HFF-Myc (cell line): ENCODE measurements around the gene SOS2.
"Not testable (repeated sequence)": the region's sequence is repeated elsewhere in the genome, so short reads cannot be mapped to it uniquely, and the experiment has no call there.

Experiments used
- DNase-seq: peaks from one replicate; pipeline ENCODE4 v3.0.0-alpha.2; 2011; ENCODE audit warnings: low read depth; ENCODE audit errors: extremely low read depth
- H3K4me3 ChIP-seq: replicated peaks from 2 replicates; pipeline ENCODE4 v1.5.1; 2011; ENCODE audit warnings: low read depth, mild to moderate bottlenecking, control low read depth, low read length
- TF ChIP-seq, protein P1 (sequence below): IDR thresholded peaks from 2 replicates; pipeline ENCODE4 v1.5.1; 2012; ENCODE audit warnings: mild to moderate bottlenecking, low read depth, low read length, control low read depth; ENCODE audit errors: missing control alignments

Gene SOS2

DNA sequence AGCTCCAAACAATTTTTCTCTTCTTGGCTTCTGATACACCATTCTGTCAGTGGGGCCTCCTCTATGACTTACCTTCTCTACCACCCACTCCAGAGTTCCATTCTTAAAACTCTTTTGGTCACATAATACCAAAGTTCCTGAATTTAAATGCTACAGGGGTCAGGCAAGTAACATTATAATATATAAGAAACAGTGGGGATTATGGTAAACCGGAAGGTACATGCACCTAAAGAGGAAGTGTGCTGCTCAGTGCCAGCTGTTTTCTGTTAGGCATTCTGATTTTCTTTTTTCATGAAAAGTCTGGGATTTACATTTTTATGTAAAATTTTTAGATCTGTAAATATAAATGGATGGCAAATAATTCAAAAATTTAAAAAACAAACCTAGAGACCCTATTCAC is 39.9 kb downstream of the SOS2 start:
- H3K4me3 ChIP-seq, result no peak overlapping the region
- TF ChIP-seq, protein P1, sequence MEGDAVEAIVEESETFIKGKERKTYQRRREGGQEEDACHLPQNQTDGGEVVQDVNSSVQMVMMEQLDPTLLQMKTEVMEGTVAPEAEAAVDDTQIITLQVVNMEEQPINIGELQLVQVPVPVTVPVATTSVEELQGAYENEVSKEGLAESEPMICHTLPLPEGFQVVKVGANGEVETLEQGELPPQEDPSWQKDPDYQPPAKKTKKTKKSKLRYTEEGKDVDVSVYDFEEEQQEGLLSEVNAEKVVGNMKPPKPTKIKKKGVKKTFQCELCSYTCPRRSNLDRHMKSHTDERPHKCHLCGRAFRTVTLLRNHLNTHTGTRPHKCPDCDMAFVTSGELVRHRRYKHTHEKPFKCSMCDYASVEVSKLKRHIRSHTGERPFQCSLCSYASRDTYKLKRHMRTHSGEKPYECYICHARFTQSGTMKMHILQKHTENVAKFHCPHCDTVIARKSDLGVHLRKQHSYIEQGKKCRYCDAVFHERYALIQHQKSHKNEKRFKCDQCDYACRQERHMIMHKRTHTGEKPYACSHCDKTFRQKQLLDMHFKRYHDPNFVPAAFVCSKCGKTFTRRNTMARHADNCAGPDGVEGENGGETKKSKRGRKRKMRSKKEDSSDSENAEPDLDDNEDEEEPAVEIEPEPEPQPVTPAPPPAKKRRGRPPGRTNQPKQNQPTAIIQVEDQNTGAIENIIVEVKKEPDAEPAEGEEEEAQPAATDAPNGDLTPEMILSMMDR, result no peak
- no peak for DNase-seq

DNA sequence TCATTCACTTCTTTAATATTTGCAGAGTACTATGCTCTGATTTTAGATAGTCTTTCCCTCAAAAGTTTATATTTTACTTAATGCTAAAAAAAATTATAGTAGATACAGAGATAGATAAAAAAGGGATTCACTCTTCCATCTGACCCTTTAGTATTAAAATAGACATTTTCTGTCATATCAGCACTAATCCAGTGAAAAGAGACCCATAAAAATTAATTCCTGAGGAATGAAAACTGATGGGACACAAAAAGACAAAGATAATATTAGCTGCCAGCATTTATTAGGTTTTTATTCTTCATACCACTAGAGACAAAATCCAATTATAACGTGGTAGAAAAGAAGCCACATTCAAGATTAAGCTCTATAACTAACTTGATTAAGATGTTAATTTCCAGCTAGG is 45.3 kb downstream of the SOS2 start:
- DNase-seq, result no peak
- TF ChIP-seq, protein P1, result no peak
- no peak overlapping the region for H3K4me3 ChIP-seq

DNA sequence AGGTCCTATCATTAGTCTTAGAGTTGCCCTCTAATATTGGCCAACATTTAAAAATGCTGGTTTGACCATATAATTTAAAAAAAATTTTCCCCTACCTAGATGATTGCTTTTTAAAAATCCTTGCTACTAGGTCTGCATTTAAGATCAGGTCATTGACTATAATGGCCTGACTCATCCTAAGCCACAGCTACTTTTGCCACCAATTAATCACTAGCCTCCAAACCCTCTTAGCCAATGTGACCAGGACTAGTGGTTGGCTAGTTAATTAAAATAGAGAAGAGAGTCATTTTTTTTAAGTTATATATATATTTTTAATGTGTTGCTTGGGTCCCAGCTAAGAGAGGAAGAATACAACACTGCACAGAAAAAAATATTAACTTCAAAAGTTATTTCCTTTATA is 57.5 kb downstream of the SOS2 start:
- no peak overlapping the region for H3K4me3 ChIP-seq
- TF ChIP-seq, protein P1, result no peak
- DNase-seq, result no peak

DNA sequence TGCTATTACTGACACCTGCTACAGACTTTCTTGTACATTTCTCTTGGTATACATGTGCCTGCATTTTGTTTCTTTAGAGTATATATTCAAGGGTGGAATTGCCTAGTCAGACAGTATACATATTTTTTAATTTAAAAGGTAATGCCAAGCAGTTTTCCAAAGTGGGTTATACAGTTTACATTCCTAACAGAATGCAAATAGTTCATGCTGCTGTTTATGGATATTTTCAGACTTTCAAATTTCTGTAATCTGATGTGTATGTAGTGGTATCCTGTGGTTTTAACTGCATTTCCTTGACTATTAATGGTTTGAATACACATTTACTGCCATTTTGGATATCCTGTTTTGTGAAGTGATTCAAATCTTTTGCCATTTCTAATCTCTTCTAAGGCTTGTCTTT is 59.5 kb downstream of the SOS2 start:
- TF ChIP-seq, protein P1, result no peak
- no peak for DNase-seq

DNA sequence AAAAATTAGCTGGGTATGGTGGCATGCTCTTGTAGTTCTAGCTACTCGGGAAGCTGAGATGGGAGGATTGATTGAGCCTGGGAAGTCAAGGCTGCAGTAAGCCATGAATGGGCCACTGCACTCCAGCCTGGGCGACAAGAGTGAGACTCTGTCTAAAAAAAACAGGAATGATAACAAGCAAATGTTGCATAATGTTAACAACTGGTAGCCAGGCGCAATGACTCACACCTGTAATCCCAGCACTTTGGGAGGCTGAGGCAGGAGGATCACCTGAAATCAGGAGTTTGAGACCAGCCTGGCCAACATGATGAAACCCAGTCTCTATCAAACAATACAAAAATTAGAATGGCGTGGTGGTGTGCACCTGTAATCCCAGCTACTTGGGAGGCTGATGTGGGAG is 64.0 kb downstream of the SOS2 start:
- H3K4me3 ChIP-seq, DNase-seq: not testable (repeated sequence)

More for the DNA sequence above, 59.5 kb downstream of the SOS2 start:
- no peak overlapping the region for H3K4me3 ChIP-seq

DNA sequence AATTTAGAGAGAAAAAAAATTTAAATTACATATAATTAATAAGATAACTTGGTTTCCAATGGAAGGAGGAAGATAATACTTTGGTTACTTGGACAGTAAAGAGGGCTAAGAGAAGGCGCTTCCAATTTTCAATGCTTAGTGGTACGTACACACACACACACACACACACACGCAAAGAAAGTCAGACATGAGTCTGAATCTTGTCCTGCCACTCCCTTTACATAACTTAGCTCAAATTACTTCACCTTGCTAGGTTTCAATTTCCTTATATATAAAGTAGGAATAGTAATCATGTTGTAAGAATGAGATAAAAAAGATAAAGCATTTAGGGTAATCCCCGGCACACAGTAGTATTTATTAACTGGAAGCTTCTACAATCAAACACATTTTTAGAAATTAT is 75.3 kb downstream of the SOS2 start:
- TF ChIP-seq, protein P1, result no peak
- no peak overlapping the region for H3K4me3 ChIP-seq
- DNase-seq, result no peak

DNA sequence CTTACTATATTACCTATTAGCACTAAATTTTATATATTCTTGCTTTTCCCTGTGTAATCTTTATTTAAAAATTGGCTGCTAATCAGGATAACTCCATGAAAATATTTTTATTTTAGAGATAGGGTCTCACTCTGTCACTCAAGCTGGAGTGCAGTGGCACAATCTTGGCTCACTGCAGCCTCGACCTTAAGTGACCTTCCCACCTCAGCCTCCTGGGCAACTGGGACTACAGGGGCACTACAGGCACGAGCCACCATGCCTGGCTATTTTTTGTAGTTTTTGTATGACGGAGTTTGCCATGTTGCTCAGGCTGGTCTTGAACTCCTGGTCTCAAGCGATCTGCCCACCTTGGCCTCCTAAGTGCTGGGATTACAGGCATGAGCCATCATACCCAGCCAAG is 82.6 kb downstream of the SOS2 start:
- no peak overlapping the region for H3K4me3 ChIP-seq
- TF ChIP-seq, protein P1, result no peak
- no peak for DNase-seq
